Measurements from ENCODE around the gene EIF1.

The EIF1 gene

DNA sequence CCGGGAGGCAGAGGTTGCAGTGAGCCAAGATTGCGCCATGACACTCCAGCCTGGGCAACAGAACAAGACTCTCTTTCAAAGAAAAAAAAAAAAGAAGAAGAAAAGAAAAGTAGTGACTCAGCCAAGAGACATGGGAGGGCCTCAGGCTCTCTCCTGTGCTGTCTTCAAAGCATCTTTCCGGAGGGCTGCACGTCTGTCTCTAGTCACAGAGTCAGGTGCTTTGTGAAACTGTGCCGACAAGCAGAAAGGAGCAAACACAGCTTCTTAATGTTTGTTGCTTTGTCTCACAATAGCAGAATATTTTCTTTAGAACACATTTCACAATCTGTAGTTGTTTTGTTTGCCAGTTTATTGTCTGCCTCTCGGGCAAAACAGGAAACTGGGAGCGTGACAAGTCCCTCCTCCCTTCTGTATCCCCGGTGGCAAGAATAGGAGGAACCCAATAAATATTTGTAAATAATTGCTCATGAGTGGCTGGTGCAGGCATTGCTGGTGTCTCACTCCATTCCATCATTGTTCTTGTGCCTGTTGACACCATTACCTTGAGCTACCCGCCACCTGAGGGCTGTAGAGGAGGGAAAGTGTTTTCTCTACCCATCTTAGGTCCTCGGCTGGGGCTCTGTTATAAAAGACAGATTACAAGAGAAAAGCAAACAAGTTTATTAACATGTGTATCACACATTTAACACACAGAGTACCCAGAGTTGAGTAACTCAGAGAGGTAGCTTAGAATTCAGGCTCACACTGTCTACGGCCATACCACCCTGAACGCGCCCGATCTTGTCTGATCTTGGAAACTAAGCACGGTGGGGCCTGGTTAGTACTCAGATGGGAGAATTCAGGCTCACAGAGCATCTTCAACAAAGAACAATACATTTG is 29.0 kb downstream of the EIF1 start:
- H3K36me3 ChIP-seq (ENCODE audit: control insufficient read depth, low read length): no peaks in the 10 kb centered on the region
- H3K27me3 ChIP-seq (ENCODE audit: control insufficient read depth, low read length): peaks cover 10% of the 10 kb centered on the region
- TF ChIP-seq, protein P1, sequence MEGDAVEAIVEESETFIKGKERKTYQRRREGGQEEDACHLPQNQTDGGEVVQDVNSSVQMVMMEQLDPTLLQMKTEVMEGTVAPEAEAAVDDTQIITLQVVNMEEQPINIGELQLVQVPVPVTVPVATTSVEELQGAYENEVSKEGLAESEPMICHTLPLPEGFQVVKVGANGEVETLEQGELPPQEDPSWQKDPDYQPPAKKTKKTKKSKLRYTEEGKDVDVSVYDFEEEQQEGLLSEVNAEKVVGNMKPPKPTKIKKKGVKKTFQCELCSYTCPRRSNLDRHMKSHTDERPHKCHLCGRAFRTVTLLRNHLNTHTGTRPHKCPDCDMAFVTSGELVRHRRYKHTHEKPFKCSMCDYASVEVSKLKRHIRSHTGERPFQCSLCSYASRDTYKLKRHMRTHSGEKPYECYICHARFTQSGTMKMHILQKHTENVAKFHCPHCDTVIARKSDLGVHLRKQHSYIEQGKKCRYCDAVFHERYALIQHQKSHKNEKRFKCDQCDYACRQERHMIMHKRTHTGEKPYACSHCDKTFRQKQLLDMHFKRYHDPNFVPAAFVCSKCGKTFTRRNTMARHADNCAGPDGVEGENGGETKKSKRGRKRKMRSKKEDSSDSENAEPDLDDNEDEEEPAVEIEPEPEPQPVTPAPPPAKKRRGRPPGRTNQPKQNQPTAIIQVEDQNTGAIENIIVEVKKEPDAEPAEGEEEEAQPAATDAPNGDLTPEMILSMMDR (IDR thresholded peaks at IDR 0.05; ENCODE audit: low read depth, low read length, poor library complexity, severe bottlenecking): no peak
- TF ChIP-seq EZH2phosphoT487 (IDR thresholded peaks at IDR 0.05; ENCODE audit: borderline replicate concordance, low read length): no peak
- H3K79me2 ChIP-seq (ENCODE audit: control insufficient read depth, low read length): no peaks in the 10 kb centered on the region
- no peak overlapping the region for H3K4me2 ChIP-seq (ENCODE audit: low read length)
- H4K20me1 ChIP-seq (ENCODE audit: control insufficient read depth, insufficient read depth, low read depth, low read length): no peaks in the 10 kb centered on the region
- H3K4me1 ChIP-seq (ENCODE audit: control insufficient read depth, low read length): no peaks in the 10 kb centered on the region
- no peaks in the 10 kb centered on the region for H3F3A ChIP-seq (ENCODE audit: control insufficient read depth, insufficient read depth)
- no peaks in the 10 kb centered on the region for H3K9me2 ChIP-seq (replicated peaks; ENCODE audit: control insufficient read depth, low read length)
- no peak overlapping the region for H3K4me3 ChIP-seq (ENCODE audit: low read length)
- H3K9me3 ChIP-seq (ENCODE audit: control insufficient read depth, insufficient read depth, low read length): no peaks in the 10 kb centered on the region
- no peak overlapping the region for H3K27ac ChIP-seq (ENCODE audit: low read depth, low read length)

DNA sequence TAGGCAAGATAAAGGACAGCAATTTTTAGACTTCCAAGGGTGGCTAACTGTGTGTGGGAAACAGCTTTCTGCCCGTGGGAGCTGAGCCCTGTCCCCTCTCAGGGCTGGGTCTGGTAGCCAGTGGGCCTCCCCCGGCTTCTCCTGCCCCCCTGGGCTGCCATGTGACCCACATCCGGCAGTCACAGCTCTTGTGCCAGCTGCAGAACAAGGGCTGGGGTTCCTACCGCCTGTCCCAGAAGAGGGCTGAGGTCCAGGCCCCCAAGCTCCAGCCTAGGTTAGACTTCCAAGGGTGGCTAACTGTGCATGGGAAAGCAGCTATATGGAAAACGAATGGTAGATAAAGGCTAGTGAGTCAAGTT is 29.6 kb downstream of the EIF1 start:
- H3K9me2 ChIP-seq (replicated peaks; ENCODE audit: control insufficient read depth, low read length): no peaks in the 10 kb centered on the region
- H3K4me2 ChIP-seq (ENCODE audit: low read length): no peak overlapping the region
- TF ChIP-seq EZH2phosphoT487 (IDR thresholded peaks at IDR 0.05; ENCODE audit: borderline replicate concordance, low read length): no peak
- TF ChIP-seq, protein P1 (IDR thresholded peaks at IDR 0.05; ENCODE audit: low read depth, low read length, poor library complexity, severe bottlenecking): no peak
- H3K4me3 ChIP-seq (ENCODE audit: low read length): no peak overlapping the region
- H3F3A ChIP-seq (ENCODE audit: control insufficient read depth, insufficient read depth): no peaks in the 10 kb centered on the region
- no peaks in the 10 kb centered on the region for H3K9me3 ChIP-seq (ENCODE audit: control insufficient read depth, insufficient read depth, low read length)
- H4K20me1 ChIP-seq (ENCODE audit: control insufficient read depth, insufficient read depth, low read depth, low read length): no peaks in the 10 kb centered on the region
- no peaks in the 10 kb centered on the region for H3K36me3 ChIP-seq (ENCODE audit: control insufficient read depth, low read length)
- peaks cover 9% of the 10 kb centered on the region; the same call in 1 of the 2 replicates for H3K27me3 ChIP-seq (ENCODE audit: control insufficient read depth, low read length)
- H3K4me1 ChIP-seq (ENCODE audit: control insufficient read depth, low read length): no peaks in the 10 kb centered on the region
- no peaks in the 10 kb centered on the region for H3K79me2 ChIP-seq (ENCODE audit: control insufficient read depth, low read length)
- H3K27ac ChIP-seq (ENCODE audit: low read depth, low read length): no peak overlapping the region

DNA sequence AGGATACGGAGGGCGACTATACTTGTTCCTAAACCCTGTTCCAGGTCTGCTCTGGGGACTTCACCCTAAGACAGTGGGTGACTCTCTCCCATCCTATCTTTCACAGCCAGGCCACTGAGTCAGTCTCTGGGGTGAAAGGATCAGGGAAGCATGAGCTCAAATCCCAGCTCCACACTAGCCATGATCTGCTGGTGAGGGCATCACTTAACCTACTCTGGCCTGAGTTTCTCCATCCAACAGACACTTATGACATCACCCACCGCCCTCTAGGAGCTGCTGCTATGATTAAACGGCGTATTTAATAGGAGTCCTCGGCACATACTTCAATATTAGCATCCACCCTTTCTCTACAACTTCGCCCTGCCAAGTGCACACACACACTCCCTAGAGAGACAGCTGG is 33.5 kb downstream of the EIF1 start:
- no peaks in the 10 kb centered on the region for H3K9me3 ChIP-seq (ENCODE audit: control insufficient read depth, insufficient read depth, low read length)
- no peak overlapping the region for H3K4me2 ChIP-seq (ENCODE audit: low read length)
- H3K79me2 ChIP-seq (ENCODE audit: control insufficient read depth, low read length): no peaks in the 10 kb centered on the region

More for the DNA sequence above, 33.5 kb downstream of the EIF1 start:
- Histone ChIP-seq H4K20me1 (ENCODE audit: control insufficient read depth, insufficient read depth, low read depth, low read length) (no peaks in the 10 kb centered on the region), H3F3A (ENCODE audit: control insufficient read depth, insufficient read depth) (no peaks in the 10 kb centered on the region), H3K27me3 (ENCODE audit: control insufficient read depth, low read length) (no peaks in the 10 kb centered on the region), H3K36me3 (ENCODE audit: control insufficient read depth, low read length) (no peaks in the 10 kb centered on the region), H3K27ac (ENCODE audit: low read depth, low read length) (no peak overlapping the region), H3K9me2 (replicated peaks; ENCODE audit: control insufficient read depth, low read length) (no peaks in the 10 kb centered on the region), H3K4me1 (ENCODE audit: control insufficient read depth, low read length) (peaks cover under 1% of the 10 kb centered on the region; the same call in 1 of the 2 replicates), H3K4me3 (ENCODE audit: low read length) (no peak overlapping the region)
- TF ChIP-seq, protein P1 (IDR thresholded peaks at IDR 0.05; ENCODE audit: low read depth, low read length, poor library complexity, severe bottlenecking): no peak
- TF ChIP-seq EZH2phosphoT487 (IDR thresholded peaks at IDR 0.05; ENCODE audit: borderline replicate concordance, low read length): no peak
